A549 (cell line): ENCODE measurements around the gene CCL23. TPM values are rescaled to one million over a fixed set of nuclear protein-coding genes. Genes with fewer than 3 reads are reported as not detected.
A peak's percentile ranks its signal among the peaks of the same experiment; 100 is the strongest.

Experiments used
- ATAC-seq, 2 experiments: fragments of 200-7000 bp in 1 of 2; fragments of >200 bp in 1 of 2; cut with Nextera tagmentation in 1 of 2; cut with Tn5 transposase in 1 of 2; 3 replicates each; pipeline versions ENCODE4 v1.8.0 to v1.9.1; 2018 to 2020; ENCODE audit warnings: mild to moderate bottlenecking in 1 of 2, moderate library complexity in 1 of 2
- CTCF ChIA-PET: fragments of 300-600 bp; sonication (Branson Sonifier 250); formaldehyde crosslinking; extraction: SDS; loops from one replicate; lab custom pipeline; 2021; ENCODE audit warnings: antibody characterized with exemption, inconsistent platforms; lab: Yijun Ruan, JAX
- POLR2A ChIA-PET: fragments of 350-600 bp; formaldehyde crosslinking; extraction: SDS; loops from one replicate; lab custom pipeline; 2021; ENCODE audit warnings: antibody characterized with exemption, inconsistent platforms; lab: Yijun Ruan, JAX
- DNase-seq, 2 experiments: peaks; one replicate each; pipeline versions ENCODE4 v3.0.0 to v3.0.0-alpha.2; 2011 to 2016; ENCODE audit warnings: low read depth in 1 of 2, low spot score in 1 of 2
- FAIRE-seq: peaks from 2 replicates; lab custom pipeline; 2011; peaks lifted over from hg19 to GRCh38; lab: Jason Lieb, UNC
- H3K27ac ChIP-seq, 2 experiments: fragments of >200 bp; sonication (Bioruptor Twin); formaldehyde crosslinking; 3 replicates each; pipeline ENCODE4 v1.5.1; 2016 to 2017
- H3K4me1 ChIP-seq: fragments of >200 bp; sonication (Bioruptor Twin); formaldehyde crosslinking; 3 replicates; pipeline ENCODE4 v1.6.1; 2016
- H3K4me2 ChIP-seq: fragments of >200 bp; sonication (Bioruptor Twin); formaldehyde crosslinking; 3 replicates; pipeline ENCODE4 v1.6.1; 2016
- H3K4me3 ChIP-seq: fragments of >200 bp; sonication (Bioruptor Twin); formaldehyde crosslinking; 3 replicates; pipeline ENCODE4 v1.5.1; 2016
- H3K9me3 ChIP-seq: fragments of >200 bp; sonication (Bioruptor Twin); formaldehyde crosslinking; 3 replicates; pipeline ENCODE4 v1.6.1; 2016
- BCL3 ChIP-seq: fragments of >200 bp; sonication (Bioruptor Twin); formaldehyde crosslinking; IDR thresholded peaks from 3 replicates; pipeline ENCODE4 v1.6.1; 2016
- BHLHE40 ChIP-seq: IDR thresholded peaks from 2 replicates; pipeline ENCODE4 v1.6.1; 2012; ENCODE audit warnings: low read depth, low read length, inconsistent platforms
- CBX8 ChIP-seq: fragments of 200-600 bp; sonication (generic); IDR thresholded peaks from 2 replicates; pipeline ENCODE4 v1.6.1; 2016
- CEBPB ChIP-seq, 2 experiments: fragments of >200 bp in 1 of 2; sonication (Bioruptor Twin) in 1 of 2; formaldehyde crosslinking in 1 of 2; IDR thresholded peaks; 2 replicates each; pipeline ENCODE4 v1.6.1; 2012 to 2016
- EHF ChIP-seq: fragments of 250-450 bp; sonication (Bioruptor Pico); IDR thresholded peaks from 2 replicates; pipeline ENCODE4 v1.5.0; 2020; ENCODE audit warnings: mild to moderate bottlenecking
- EP300 ChIP-seq, 2 experiments: fragments of >200 bp; sonication (Bioruptor Twin); formaldehyde crosslinking; IDR thresholded peaks; 2 replicates in 1 of 2; 3 replicates in 1 of 2; pipeline ENCODE4 v1.6.1; 2016 to 2017
- ESRRA ChIP-seq: fragments of 150-350 bp; IDR thresholded peaks from 2 replicates; pipeline ENCODE4 v1.6.1; 2014; ENCODE audit warnings: mild to moderate bottlenecking, low read length, borderline replicate concordance
- GATA3 ChIP-seq: IDR thresholded peaks from 2 replicates; pipeline ENCODE4 v1.6.1; 2012; ENCODE audit warnings: borderline replicate concordance
- HDAC2 ChIP-seq: fragments of 200-600 bp; sonication (generic); IDR thresholded peaks from 2 replicates; pipeline ENCODE4 v1.6.1; 2016
- HES2 ChIP-seq: fragments of >200 bp; sonication (Bioruptor Twin); formaldehyde crosslinking; IDR thresholded peaks from 2 replicates; pipeline ENCODE4 v1.6.1; 2016
- HEYL ChIP-seq: fragments of 250-450 bp; sonication (Bioruptor Pico); IDR thresholded peaks from 2 replicates; pipeline ENCODE4 v1.8.0; 2021; ENCODE audit warnings: mild to moderate bottlenecking, moderate library complexity
- HOXA7 ChIP-seq: fragments of 250-450 bp; sonication (Bioruptor Pico); IDR thresholded peaks from 2 replicates; pipeline ENCODE4 v1.5.0; 2020; ENCODE audit warnings: mild to moderate bottlenecking, moderate library complexity
- HOXB5 ChIP-seq: fragments of 250-450 bp; sonication (Bioruptor Pico); IDR thresholded peaks from 2 replicates; pipeline ENCODE4 v1.5.0; 2020; ENCODE audit warnings: mild to moderate bottlenecking, moderate library complexity
- KDM1A ChIP-seq: fragments of 200-600 bp; sonication (generic); IDR thresholded peaks from 2 replicates; pipeline ENCODE4 v1.6.1; 2016; ENCODE audit warnings: low read depth, mild to moderate bottlenecking
- MYC ChIP-seq: IDR thresholded peaks from 2 replicates; pipeline ENCODE4 v1.6.1; 2012; ENCODE audit warnings: mild to moderate bottlenecking, inconsistent platforms, low read length, improper control_type of control experiment, borderline replicate concordance
- NR3C1 ChIP-seq: fragments of >200 bp; sonication (Bioruptor Twin); formaldehyde crosslinking; IDR thresholded peaks from 3 replicates; pipeline ENCODE4 v1.6.1; 2017
- PBX3 ChIP-seq: IDR thresholded peaks from 2 replicates; pipeline ENCODE4 v1.6.1; 2012
- POLR2A ChIP-seq: IDR thresholded peaks from 2 replicates; pipeline ENCODE4 v1.6.1; 2012; ENCODE audit warnings: mild to moderate bottlenecking, low read length
- POLR2AphosphoS2 ChIP-seq: conservative IDR thresholded peaks from 2 replicates; pipeline ENCODE4 v1.6.1; 2012; ENCODE audit warnings: low read length, improper control_type of control experiment, inconsistent platforms
- RAD21 ChIP-seq, 2 experiments: fragments of >200 bp in 1 of 2; sonication (Bioruptor Twin) in 1 of 2; formaldehyde crosslinking in 1 of 2; IDR thresholded peaks in 1 of 2; conservative IDR thresholded peaks in 1 of 2; 2 replicates in 1 of 2; 3 replicates in 1 of 2; pipeline ENCODE4 v1.6.1; 2012 to 2018; ENCODE audit warnings: inconsistent platforms in 1 of 2
- RCOR1 ChIP-seq: fragments of 150-350 bp; IDR thresholded peaks from 2 replicates; pipeline ENCODE4 v1.6.1; 2014; ENCODE audit warnings: antibody characterized with exemption, low read length, low read depth
- RFX5 ChIP-seq: fragments of 450-650 bp; IDR thresholded peaks from 2 replicates; pipeline ENCODE4 v1.7.1; 2014; ENCODE audit warnings: antibody characterized with exemption, mild to moderate bottlenecking, moderate library complexity
- RNF2 ChIP-seq: fragments of 200-600 bp; sonication (generic); IDR thresholded peaks from 2 replicates; pipeline ENCODE4 v1.6.1; 2016; ENCODE audit warnings: low read depth, mild to moderate bottlenecking, antibody characterized with exemption, moderate library complexity, borderline replicate concordance
- SREBF2 ChIP-seq: fragments of 450-650 bp; IDR thresholded peaks from 2 replicates; pipeline ENCODE4 v1.6.1; 2014; ENCODE audit warnings: mild to moderate bottlenecking, moderate library complexity
- ZC3H11A ChIP-seq: fragments of 450-650 bp; IDR thresholded peaks from 2 replicates; pipeline ENCODE4 v1.6.1; 2014; ENCODE audit warnings: antibody characterized with exemption, mild to moderate bottlenecking
- WGBS: methylation state at CpG from one replicate; pipeline ENCODE4 v1.1.6; 2017; ENCODE audit errors: missing lambda C conversion rate; 5-methylcytosine and 5-hydroxymethylcytosine counted together
- polyA plus RNA-seq, 4 experiments: library from polyadenylated mRNA; depleted of rRNA in 3 of 4; stranded (reverse); fragments of >200 nt; fragmentation: RNase III in 1 of 4; extraction: RNeasy Plus Mini Kit Qiagen cat#74134 plus additional on column Dnase treatment in 1 of 4; gene quantifications; 2 replicates in 3 of 4; 3 replicates in 1 of 4; pipeline ENCODE4 v1.2.3, GENCODE V29; 2011 to 2017
- TF ChIP-seq, protein P1 (sequence below): IDR thresholded peaks from 2 replicates; pipeline ENCODE4 v1.6.1; 2012
- TF ChIP-seq, protein P2 (sequence below): fragments of 250-450 bp; sonication (Bioruptor Pico); IDR thresholded peaks from 2 replicates; pipeline ENCODE4 v1.5.0; 2020; ENCODE audit warnings: low read depth, mild to moderate bottlenecking, moderate library complexity

CCL23 gene
- polyA plus RNA-seq, 2 of the 4 experiments (the other 2 are of a cell fraction) = not detected

DNA sequence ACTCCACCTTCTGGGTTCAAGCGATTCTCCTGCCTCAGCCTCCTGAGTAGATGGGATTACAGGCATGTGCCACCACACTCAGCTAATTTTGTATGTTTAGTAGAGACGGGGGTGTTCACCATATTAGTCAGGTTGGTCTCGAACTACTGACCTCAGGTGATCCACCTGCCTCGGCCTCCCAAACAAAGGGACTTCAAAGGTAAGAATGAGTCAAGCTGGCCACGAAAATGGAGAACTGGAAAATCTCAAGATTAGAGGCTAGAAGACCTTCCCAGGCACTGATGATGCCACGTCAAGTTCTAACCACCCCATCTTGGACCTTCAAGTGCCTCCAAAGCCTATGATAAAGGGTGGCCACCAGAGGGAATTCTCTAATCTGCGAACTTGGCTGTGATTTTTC lies 15.1 kb downstream of the CCL23 start:
- ChIA-PET POLR2A (no interaction called here), CTCF (interaction anchor here (0.7 kb wide), 1 partner anchor 1346 kb away, joined by 3 read pairs; no protein-coding TSS in a partner anchor)
- Histone ChIP-seq H3K4me1 (no peaks in the 10 kb centered on the region), H3K4me3 (no peak overlapping the region), H3K4me2 (no peak overlapping the region), H3K9me3 (no peaks in the 10 kb centered on the region), H3K27ac (no peak overlapping the region)
- DNase-seq = no peak
- no peak for TF ChIP-seq RNF2
- TF ChIP-seq, protein P1, sequence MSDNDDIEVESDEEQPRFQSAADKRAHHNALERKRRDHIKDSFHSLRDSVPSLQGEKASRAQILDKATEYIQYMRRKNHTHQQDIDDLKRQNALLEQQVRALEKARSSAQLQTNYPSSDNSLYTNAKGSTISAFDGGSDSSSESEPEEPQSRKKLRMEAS = no peak
- no peak for TF ChIP-seq RAD21 (conservative IDR thresholded peaks at IDR 0.05 in 1 of 2, IDR thresholded peaks at IDR 0.05 in 1 of 2)
- no peak for TF ChIP-seq HDAC2
- TF ChIP-seq, protein P2, sequence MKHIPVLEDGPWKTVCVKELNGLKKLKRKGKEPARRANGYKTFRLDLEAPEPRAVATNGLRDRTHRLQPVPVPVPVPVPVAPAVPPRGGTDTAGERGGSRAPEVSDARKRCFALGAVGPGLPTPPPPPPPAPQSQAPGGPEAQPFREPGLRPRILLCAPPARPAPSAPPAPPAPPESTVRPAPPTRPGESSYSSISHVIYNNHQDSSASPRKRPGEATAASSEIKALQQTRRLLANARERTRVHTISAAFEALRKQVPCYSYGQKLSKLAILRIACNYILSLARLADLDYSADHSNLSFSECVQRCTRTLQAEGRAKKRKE (CRISPR knock-in tag) = no peak
- no peak for TF ChIP-seq EP300 (IDR thresholded peaks at IDR 0.05)
- TF ChIP-seq HEYL = no peak
- no peak for TF ChIP-seq HOXB5 (CRISPR knock-in tag)
- no peak for TF ChIP-seq KDM1A
- no peak for TF ChIP-seq SREBF2
- no peak for TF ChIP-seq CBX8
- TF ChIP-seq BCL3 = no peak
- TF ChIP-seq CEBPB (IDR thresholded peaks at IDR 0.05) = no peak
- no peak for TF ChIP-seq ESRRA
- no peak for TF ChIP-seq NR3C1
- TF ChIP-seq RFX5 = no peak
- no peak for TF ChIP-seq GATA3
- FAIRE-seq = no peak
- no peak for ATAC-seq
- WGBS = 27% methylated on average over 7 of the region's 7 CpGs

DNA sequence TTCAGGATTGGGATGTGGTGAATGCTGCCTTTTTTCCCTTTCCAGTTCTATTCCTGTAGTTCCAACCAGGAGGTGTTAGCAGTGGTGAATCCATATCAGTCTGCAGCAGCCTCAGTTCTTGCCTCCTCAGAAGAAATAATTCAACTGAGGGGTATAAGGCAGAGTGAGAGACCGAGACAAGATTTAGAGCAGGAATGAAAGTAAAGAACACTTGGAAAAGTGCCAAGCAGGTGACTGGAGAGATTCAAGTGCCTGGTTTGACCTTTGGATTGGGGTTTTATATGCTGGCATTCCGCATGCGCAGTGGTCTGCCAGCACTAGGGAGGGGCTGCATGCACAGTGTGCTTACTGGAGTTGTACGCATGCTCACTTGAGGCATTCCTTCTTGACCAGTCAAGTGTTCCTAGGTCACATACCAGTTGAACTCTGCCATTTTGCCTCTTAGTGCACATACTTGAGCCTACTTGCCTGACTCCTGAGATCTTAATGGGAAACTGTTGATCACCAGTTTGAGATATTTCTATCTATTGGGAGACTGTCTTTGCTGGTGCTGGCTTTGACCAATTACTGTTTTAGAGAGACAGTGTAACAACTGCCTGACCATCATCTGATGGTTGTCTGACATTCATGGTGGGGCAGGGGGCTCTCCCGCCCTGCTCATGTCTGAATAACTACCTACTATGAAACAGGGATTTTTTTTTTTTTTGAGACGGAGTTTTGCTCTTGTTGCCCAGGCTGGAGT lies 15.7 kb downstream of the CCL23 start:
- FAIRE-seq = no peak
- ATAC-seq = no peak
- Histone ChIP-seq H3K27ac (no peak overlapping the region), H3K4me1 (no peaks in the 10 kb centered on the region), H3K4me3 (no peak overlapping the region), H3K9me3 (no peaks in the 10 kb centered on the region), H3K4me2 (no peak overlapping the region)
- peak in 1 of 2 experiments; percentile 5 for DNase-seq
- POLR2A ChIA-PET = no interaction called here
- CTCF ChIA-PET = interaction anchor here (1.5 kb wide), 1 partner anchor 26 kb away, joined by 3 read pairs; no protein-coding TSS in a partner anchor
- 57% methylated on average over 6 of the region's 6 CpGs for whole genome bisulfite sequencing
- TF ChIP-seq HES2 = no peak
- TF ChIP-seq ZC3H11A = no peak
- no peak for TF ChIP-seq CEBPB (IDR thresholded peaks at IDR 0.05)
- no peak for TF ChIP-seq PBX3
- no peak for TF ChIP-seq POLR2AphosphoS2
- TF ChIP-seq HEYL = no peak
- no peak for TF ChIP-seq BHLHE40
- no peak for TF ChIP-seq RCOR1
- TF ChIP-seq POLR2A = no peak
- no peak for TF ChIP-seq EHF (CRISPR knock-in tag)
- TF ChIP-seq HOXA7 (CRISPR knock-in tag) = no peak
- TF ChIP-seq SREBF2 = no peak
- no peak for TF ChIP-seq EP300 (IDR thresholded peaks at IDR 0.05)
- no peak for TF ChIP-seq MYC
- TF ChIP-seq RFX5 = no peak
- no peak for TF ChIP-seq NR3C1
- TF ChIP-seq GATA3 = no peak
- TF ChIP-seq, all 56 proteins: peak for 0
